HEK293 (cell line): ENCODE data around the gene MIEF2.

Source experiments
- CTCF ChIA-PET: fragments of 350-600 bp; formaldehyde crosslinking; extraction: SDS; loops from one replicate; lab custom pipeline; 2021; ENCODE audit warnings: antibody characterized with exemption; lab: Yijun Ruan, JAX
- POLR2A ChIA-PET: fragments of 300-600 bp; formaldehyde crosslinking; extraction: SDS; loops from one replicate; lab custom pipeline; 2020; ENCODE audit warnings: antibody characterized with exemption, inconsistent platforms; lab: Yijun Ruan, JAX
- H3K27ac ChIP-seq: fragments of 200-500 bp; sonication (Bioruptor generic); 2 replicates; pipeline ENCODE4 v1.5.1; 2014; ENCODE audit warnings: low read depth, low read length, control low read depth, inconsistent platforms; ENCODE audit errors: extremely low read depth
- H3K36me3 ChIP-seq, 2 experiments: fragments of 200-500 bp in 1 of 2; sonication (Bioruptor generic) in 1 of 2; 1 replicate in 1 of 2; 2 replicates in 1 of 2; pipeline ENCODE4 v1.5.1; 2014 to 2017; ENCODE audit warnings: inconsistent platforms in 2 of 2, low read length in 2 of 2; ENCODE audit not compliant: control insufficient read depth in 2 of 2, insufficient read depth in 1 of 2
- H3K4me1 ChIP-seq: fragments of 200-500 bp; sonication (Bioruptor generic); 2 replicates; pipeline ENCODE4 v1.5.1; 2014; ENCODE audit warnings: mild to moderate bottlenecking, low read length, inconsistent platforms; ENCODE audit not compliant: control insufficient read depth, insufficient read depth
- H3K4me3 ChIP-seq: 2 replicates; pipeline ENCODE4 v1.5.1; 2011; ENCODE audit warnings: low read depth, mild to moderate bottlenecking, control low read depth, low read length, moderate library complexity
- H3K9me3 ChIP-seq: fragments of 200-500 bp; sonication (Bioruptor generic); 2 replicates; pipeline ENCODE4 v1.5.1; 2014; ENCODE audit warnings: low read depth, low read length, inconsistent platforms; ENCODE audit not compliant: control insufficient read depth, insufficient read depth
- FEZF1 ChIP-seq: fragments of 450-650 bp; formaldehyde crosslinking; IDR thresholded peaks from 2 replicates; pipeline ENCODE4 v1.5.1; 2016; ENCODE audit warnings: missing biosample characterization, missing genetic modification characterization
- KLF1 ChIP-seq: fragments of 450-650 bp; formaldehyde crosslinking; IDR thresholded peaks from 2 replicates; pipeline ENCODE4 v1.5.1; 2016; ENCODE audit warnings: missing biosample characterization, missing genetic modification characterization
- KLF17 ChIP-seq: fragments of 450-650 bp; formaldehyde crosslinking; IDR thresholded peaks from 2 replicates; pipeline ENCODE4 v1.5.1; 2016; ENCODE audit warnings: missing biosample characterization, missing genetic modification characterization
- MZF1 ChIP-seq: fragments of 450-650 bp; formaldehyde crosslinking; IDR thresholded peaks from 2 replicates; pipeline ENCODE4 v1.5.1; 2017; ENCODE audit warnings: missing biosample characterization, missing genetic modification characterization, borderline replicate concordance
- PATZ1 ChIP-seq: fragments of 450-650 bp; formaldehyde crosslinking; IDR thresholded peaks from 2 replicates; pipeline ENCODE4 v1.5.1; 2016; ENCODE audit warnings: missing biosample characterization, missing genetic modification characterization
- PRDM1 ChIP-seq: fragments of 450-650 bp; formaldehyde crosslinking; IDR thresholded peaks from 2 replicates; pipeline ENCODE4; 2016; ENCODE audit warnings: missing biosample characterization, missing genetic modification characterization
- PRDM10 ChIP-seq: fragments of 450-650 bp; formaldehyde crosslinking; IDR thresholded peaks from 2 replicates; pipeline ENCODE4 v1.5.1; 2016; ENCODE audit warnings: missing biosample characterization, missing genetic modification characterization
- ZBTB1 ChIP-seq: fragments of 450-650 bp; formaldehyde crosslinking; IDR thresholded peaks from 2 replicates; pipeline ENCODE4 v1.5.1; 2016; ENCODE audit warnings: missing biosample characterization, missing genetic modification characterization
- ZBTB20 ChIP-seq: fragments of 450-650 bp; formaldehyde crosslinking; IDR thresholded peaks from 2 replicates; pipeline ENCODE4 v1.5.1; 2016; ENCODE audit warnings: missing biosample characterization, missing genetic modification characterization
- ZBTB21 ChIP-seq: fragments of 450-650 bp; formaldehyde crosslinking; IDR thresholded peaks from 2 replicates; pipeline ENCODE4 v1.5.1; 2017; ENCODE audit warnings: missing biosample characterization, missing genetic modification characterization
- ZBTB44 ChIP-seq: fragments of 450-650 bp; IDR thresholded peaks from 2 replicates; pipeline ENCODE4 v1.5.1; 2018; ENCODE audit warnings: missing biosample characterization, mild to moderate bottlenecking, missing genetic modification characterization
- ZBTB48 ChIP-seq: fragments of 450-650 bp; formaldehyde crosslinking; IDR thresholded peaks from 2 replicates; pipeline ENCODE4 v1.5.1; 2016; ENCODE audit warnings: missing biosample characterization, missing genetic modification characterization
- ZBTB8A ChIP-seq: fragments of 450-650 bp; formaldehyde crosslinking; IDR thresholded peaks from 2 replicates; pipeline ENCODE4 v1.5.1; 2016; ENCODE audit warnings: missing biosample characterization, missing genetic modification characterization
- ZFHX2 ChIP-seq: fragments of 450-650 bp; formaldehyde crosslinking; conservative IDR thresholded peaks from 2 replicates; pipeline ENCODE4 v1.5.1; 2016; ENCODE audit warnings: missing biosample characterization, missing genetic modification characterization
- ZNF114 ChIP-seq: fragments of 450-650 bp; formaldehyde crosslinking; IDR thresholded peaks from 2 replicates; pipeline ENCODE4 v1.5.0; 2017; ENCODE audit warnings: missing biosample characterization, missing genetic modification characterization
- ZNF138 ChIP-seq: fragments of 450-650 bp; formaldehyde crosslinking; IDR thresholded peaks from 2 replicates; pipeline ENCODE4 v1.5.1; 2016; ENCODE audit warnings: missing biosample characterization, missing genetic modification characterization, borderline replicate concordance
- ZNF23 ChIP-seq: fragments of 450-650 bp; formaldehyde crosslinking; IDR thresholded peaks from 2 replicates; pipeline ENCODE4 v1.5.1; 2016; ENCODE audit warnings: missing biosample characterization, missing genetic modification characterization, borderline replicate concordance
- ZNF324 ChIP-seq: fragments of 450-650 bp; formaldehyde crosslinking; IDR thresholded peaks from 2 replicates; pipeline ENCODE4 v1.5.1; 2016; ENCODE audit warnings: missing biosample characterization, missing genetic modification characterization
- ZNF335 ChIP-seq: fragments of 450-650 bp; formaldehyde crosslinking; conservative IDR thresholded peaks from 2 replicates; pipeline ENCODE4 v1.5.1; 2016; ENCODE audit warnings: missing biosample characterization, missing genetic modification characterization
- ZNF398 ChIP-seq: fragments of 450-650 bp; formaldehyde crosslinking; IDR thresholded peaks from 2 replicates; pipeline ENCODE4 v1.5.1; 2017; ENCODE audit warnings: missing biosample characterization, missing genetic modification characterization
- ZNF433 ChIP-seq: fragments of 450-650 bp; formaldehyde crosslinking; IDR thresholded peaks from 2 replicates; pipeline ENCODE4 v1.5.1; 2016; ENCODE audit warnings: missing biosample characterization, missing genetic modification characterization, low read depth
- ZNF48 ChIP-seq: fragments of 450-650 bp; formaldehyde crosslinking; IDR thresholded peaks from 2 replicates; pipeline ENCODE4 v1.5.1; 2016; ENCODE audit warnings: missing biosample characterization, missing genetic modification characterization
- ZNF626 ChIP-seq: fragments of 450-650 bp; sonication (Bioruptor Pico); formaldehyde crosslinking; IDR thresholded peaks from 2 replicates; pipeline ENCODE4 v1.5.1; 2018; ENCODE audit warnings: missing biosample characterization, missing genetic modification characterization, inconsistent platforms
- ZNF704 ChIP-seq: fragments of 450-650 bp; formaldehyde crosslinking; IDR thresholded peaks from 2 replicates; pipeline ENCODE4 v1.5.1; 2016; ENCODE audit warnings: missing biosample characterization, missing genetic modification characterization
- ZNF776 ChIP-seq: fragments of 450-650 bp; formaldehyde crosslinking; IDR thresholded peaks from 2 replicates; pipeline ENCODE4 v1.5.0; 2017; ENCODE audit warnings: missing biosample characterization, missing genetic modification characterization, borderline replicate concordance
- ZSCAN30 ChIP-seq: fragments of 450-650 bp; IDR thresholded peaks from 2 replicates; pipeline ENCODE4 v1.5.1; 2018; ENCODE audit warnings: missing biosample characterization, mild to moderate bottlenecking, missing genetic modification characterization, moderate library complexity

Gene MIEF2

GRCh38 chr17:18226284-18226945 lies 34.0 kb upstream of the MIEF2 start:
- ChIA-PET POLR2A (no interaction called here), CTCF (interaction anchor here (0.6 kb wide), 2 partner anchors 87 to 399 kb away, joined by 3 to 4 read pairs; no protein-coding TSS in a partner anchor)
- Histone ChIP-seq H3K4me3 (peak overlapping the region; percentile 48), H3K4me1 (peaks cover 4% of the 10 kb centered on the region; the same call in 1 of the 2 replicates), H3K9me3 (no peaks in the 10 kb centered on the region), H3K36me3 (peaks cover 0 to 7% of the 10 kb centered on the region in 2 experiments; a peak in 2 of 3 replicates), H3K27ac (peak overlapping the region; percentile 68; the same call in 1 of the 2 replicates)
- no peak for TF ChIP-seq MZF1 (tag by site-specific recombination)
- TF ChIP-seq ZBTB48, result 0 out of 2 replicates have a peak, but pooled peaks have one; percentile 1
- TF ChIP-seq ZBTB8A, result peak; percentile 34; the same call in 1 of the 2 replicates
- TF ChIP-seq PRDM10 (tag by site-specific recombination), result 0 out of 2 replicates have a peak, but pooled peaks have one; percentile 4
- no peak for TF ChIP-seq ZNF704 (tag by site-specific recombination)
- TF ChIP-seq FEZF1 (tag by site-specific recombination), result no peak
- TF ChIP-seq ZBTB1 (tag by site-specific recombination), result no peak
- peak; percentile 92 for TF ChIP-seq ZNF398 (tag by site-specific recombination)
- no peak for TF ChIP-seq ZNF48 (tag by site-specific recombination)
- no peak for TF ChIP-seq ZNF138 (tag by site-specific recombination)
- TF ChIP-seq ZNF776 (tag by site-specific recombination), result no peak
- peak; percentile 18 for TF ChIP-seq PATZ1 (tag by site-specific recombination)
- TF ChIP-seq KLF1 (tag by site-specific recombination), result 0 out of 2 replicates have a peak, but pooled peaks have one; percentile 5
- TF ChIP-seq ZNF23 (tag by site-specific recombination), result no peak
- no peak for TF ChIP-seq ZSCAN30
- no peak for TF ChIP-seq ZNF335 (tag by site-specific recombination)
- TF ChIP-seq ZBTB21 (tag by site-specific recombination), result no peak
- peak; percentile 5; the same call in 1 of the 2 replicates for TF ChIP-seq ZFHX2 (tag by site-specific recombination)
- TF ChIP-seq ZBTB20 (tag by site-specific recombination), result peak; percentile 44; the same call in 1 of the 2 replicates
- no peak for TF ChIP-seq ZBTB44
- TF ChIP-seq ZNF626 (tag by site-specific recombination), result no peak
- TF ChIP-seq KLF17 (tag by site-specific recombination), result peak; percentile 8; the same call in 1 of the 2 replicates
- no peak for TF ChIP-seq ZNF433
- no peak for TF ChIP-seq PRDM1
- TF ChIP-seq ZNF114 (tag by site-specific recombination), result no peak
- no peak for TF ChIP-seq ZNF324 (tag by site-specific recombination)
